ENCODE results near the gene NMNAT1. TPM values are rescaled to one million over a fixed set of nuclear protein-coding genes. Genes with fewer than 3 reads are reported as not detected.

Gene NMNAT1
- total RNA-seq, 1 experiment from 2014 or later, result 7.6 TPM

- DNase-seq (ENCODE audit: low read depth, low spot score), result no peak
- H3K9me3 ChIP-seq (ENCODE audit: control insufficient read depth, insufficient read depth, low read depth, low read length), result no peaks in the 10 kb centered on the region
- ATAC-seq, result no peak
- in situ Hi-C loops (cut with HindIII; ENCODE audit: low pct_unique_long_range_greater_than_20kb, low sequenced_read_pairs) (no loop called here), intact Hi-C loops (cut with micrococcal nuclease; ENCODE audit: unreplicated experiment) (no loop called here)
- BruUV-seq (replicated peaks), result no TSS peak
- H3K36me3 ChIP-seq (ENCODE audit: control insufficient read depth, insufficient read depth, low read length), result no peaks in the 10 kb centered on the region
- TF ChIP-seq REST (IDR thresholded peaks at IDR 0.05; ENCODE audit: insufficient read depth in 1 of 2, low read depth in 2 of 2, low read length in 1 of 2), result no peak
- TF ChIP-seq POLR2AphosphoS5 (IDR thresholded peaks at IDR 0.05; ENCODE audit: low read depth, low read length), result no peak
- TF ChIP-seq TCF7L2 (IDR thresholded peaks at IDR 0.05; ENCODE audit: low read depth, low read length), result no peak
- no peak for TF ChIP-seq SIN3A (IDR thresholded peaks at IDR 0.05; ENCODE audit: borderline replicate concordance, insufficient read depth, low read depth, low read length)
- no peak for TF ChIP-seq CTCF (IDR thresholded peaks at IDR 0.05)
- H3K27ac ChIP-seq (ENCODE audit: low read length), result no peak overlapping the region
- ChIA-PET POLR2A (no interaction called here), CTCF (no interaction called here)
- H3K27me3 ChIP-seq (ENCODE audit: control insufficient read depth, insufficient read depth, low read length), result no peaks in the 10 kb centered on the region
- no peaks in the 10 kb centered on the region for H3K4me1 ChIP-seq (ENCODE audit: control insufficient read depth, insufficient read depth, low read length)
- H3K4me3 ChIP-seq (ENCODE audit: low read depth in 2 of 2, low read length in 2 of 2), result no peak overlapping the region
Measured at GRCh38 chr1:9920606-9921005, 22.7 kb upstream of the NMNAT1 start.

- intact Hi-C loops (cut with micrococcal nuclease; ENCODE audit: unreplicated experiment), result no loop called here
- ChIA-PET CTCF (no interaction called here), POLR2A (no interaction called here)
- DNase-seq (ENCODE audit: low read depth, low spot score) (no peak), ATAC-seq (no peak)
- H3K36me3 ChIP-seq (ENCODE audit: control insufficient read depth, insufficient read depth, low read length), result no peaks in the 10 kb centered on the region
- H3K4me1 ChIP-seq (ENCODE audit: control insufficient read depth, insufficient read depth, low read length), result no peaks in the 10 kb centered on the region
- TF ChIP-seq CTCF (IDR thresholded peaks at IDR 0.05) (no peak), SIN3A (IDR thresholded peaks at IDR 0.05; ENCODE audit: borderline replicate concordance, insufficient read depth, low read depth, low read length) (no peak)
- no TSS peak for BruUV-seq (replicated peaks)
- no peaks in the 10 kb centered on the region for H3K9me3 ChIP-seq (ENCODE audit: control insufficient read depth, insufficient read depth, low read depth, low read length)
- in situ Hi-C loops (cut with HindIII; ENCODE audit: low pct_unique_long_range_greater_than_20kb, low sequenced_read_pairs), result no loop called here
- no peaks in the 10 kb centered on the region for H3K27me3 ChIP-seq (ENCODE audit: control insufficient read depth, insufficient read depth, low read length)
- no peak overlapping the region for H3K27ac ChIP-seq (ENCODE audit: low read length)
- no peak overlapping the region for H3K4me3 ChIP-seq (ENCODE audit: low read depth in 2 of 2, low read length in 2 of 2)
Measured at GRCh38 chr1:9922342-9922741, 20.9 kb upstream of the NMNAT1 start.

- DNase-seq (ENCODE audit: low read depth, low spot score), result no peak
- no peaks in the 10 kb centered on the region for H3K36me3 ChIP-seq (ENCODE audit: control insufficient read depth, insufficient read depth, low read length)
- H3K9me3 ChIP-seq (ENCODE audit: control insufficient read depth, insufficient read depth, low read depth, low read length), result no peaks in the 10 kb centered on the region
- H3K4me3 ChIP-seq (ENCODE audit: low read depth in 2 of 2, low read length in 2 of 2), result no peak overlapping the region
- POLR2A ChIA-PET, result no interaction called here
- intact Hi-C loops (cut with micrococcal nuclease; ENCODE audit: unreplicated experiment), result no loop called here
- H3K27ac ChIP-seq (ENCODE audit: low read length), result no peak overlapping the region
- H3K4me1 ChIP-seq (ENCODE audit: control insufficient read depth, insufficient read depth, low read length), result no peaks in the 10 kb centered on the region
- no peak for TF ChIP-seq CTCF (IDR thresholded peaks at IDR 0.05)
- no peak for TF ChIP-seq SIN3A (IDR thresholded peaks at IDR 0.05; ENCODE audit: borderline replicate concordance, insufficient read depth, low read depth, low read length)
- TF ChIP-seq POLR2AphosphoS5 (IDR thresholded peaks at IDR 0.05; ENCODE audit: low read depth, low read length), result no peak
- no peak for TF ChIP-seq REST (IDR thresholded peaks at IDR 0.05; ENCODE audit: insufficient read depth in 1 of 2, low read depth in 2 of 2, low read length in 1 of 2)
- no peak for TF ChIP-seq TCF7L2 (IDR thresholded peaks at IDR 0.05; ENCODE audit: low read depth, low read length)
- in situ Hi-C loops (cut with HindIII; ENCODE audit: low pct_unique_long_range_greater_than_20kb, low sequenced_read_pairs), result no loop called here
- BruUV-seq (replicated peaks), result no TSS peak
- CTCF ChIA-PET, result no interaction called here
- ATAC-seq, result no peak
- H3K27me3 ChIP-seq (ENCODE audit: control insufficient read depth, insufficient read depth, low read length), result no peaks in the 10 kb centered on the region
Measured at GRCh38 chr1:9927259-9927658, 16.0 kb upstream of the NMNAT1 start.
